Measurements from ENCODE around the gene LGALS8.
"Not testable (repeated sequence)": the region's sequence is repeated elsewhere in the genome, so short reads cannot be mapped to it uniquely, and the experiment has no call there.

LGALS8 gene

DNA sequence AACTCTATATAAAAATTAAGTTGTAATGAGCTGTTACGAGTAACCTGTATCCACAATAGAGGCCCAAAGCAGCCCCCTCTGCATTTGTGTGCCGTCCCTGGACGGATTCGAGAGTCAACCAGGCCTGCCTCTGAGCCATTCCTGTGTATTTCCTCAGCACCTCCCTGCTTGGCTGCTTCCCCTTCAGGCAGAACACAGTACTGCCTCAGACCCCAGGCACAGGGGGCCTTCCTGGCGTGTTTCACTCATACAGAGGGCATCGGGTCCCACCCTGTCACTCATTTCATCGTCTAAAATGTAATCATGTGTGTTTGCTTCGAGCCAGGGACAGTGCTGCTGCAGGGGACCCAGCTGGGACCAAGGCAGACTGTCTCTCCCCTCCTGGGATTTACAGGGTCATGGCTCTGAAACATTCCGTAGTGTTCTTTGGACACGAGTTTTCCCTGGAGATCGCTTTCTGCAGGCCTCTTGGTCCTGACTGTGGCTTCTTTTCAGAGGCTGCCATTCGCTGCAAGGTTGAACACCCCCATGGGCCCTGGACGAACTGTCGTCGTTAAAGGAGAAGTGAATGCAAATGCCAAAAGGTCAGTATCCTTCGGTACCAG lies 19.4 kb downstream of the LGALS8 start:
- no peak for DNase-seq

DNA sequence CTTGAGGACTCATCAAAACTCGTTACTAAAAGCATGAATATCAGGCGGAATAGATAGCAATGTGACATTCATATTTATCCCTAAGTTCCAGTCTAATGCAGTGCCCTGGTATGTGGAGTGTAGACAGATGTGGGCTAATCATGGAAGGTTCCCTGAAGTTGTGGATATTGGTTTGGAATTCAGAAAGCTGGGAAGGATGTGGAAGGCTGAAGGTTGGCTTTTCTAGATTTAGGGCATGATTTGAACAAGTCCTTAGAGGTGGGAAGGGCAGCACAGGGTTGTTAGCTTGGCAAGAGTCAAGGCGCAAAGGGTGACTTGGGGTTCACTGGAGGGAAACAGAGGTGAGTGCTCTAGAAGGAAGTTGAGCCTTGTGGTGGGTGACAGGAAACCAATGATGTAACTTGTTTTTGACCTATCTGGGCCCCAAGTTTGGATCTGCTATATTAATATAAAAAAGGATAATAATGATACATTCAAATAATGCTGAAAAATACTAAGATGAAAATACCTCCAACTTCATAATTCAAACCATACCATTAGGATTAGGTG lies 21.9 kb downstream of the LGALS8 start:
- DNase-seq = no peak

DNA sequence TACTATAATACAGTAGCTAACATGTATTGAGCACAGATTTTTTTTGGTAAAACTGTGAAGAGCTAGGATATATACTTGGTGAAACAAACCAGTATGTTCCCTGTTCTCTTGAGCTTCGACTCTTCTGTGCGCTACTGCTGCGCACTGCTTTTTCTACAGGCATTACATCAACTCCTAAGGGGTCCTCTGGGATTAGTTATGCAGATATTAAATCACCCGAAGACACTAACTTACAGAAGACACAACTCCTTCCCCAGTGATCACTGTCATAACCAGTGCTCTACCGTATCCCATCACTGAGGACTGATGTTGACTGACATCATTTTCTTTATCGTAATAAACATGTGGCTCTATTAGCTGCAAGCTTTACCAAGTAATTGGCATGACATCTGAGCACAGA lies 24.7 kb downstream of the LGALS8 start:
- DNase-seq = no peak

DNA sequence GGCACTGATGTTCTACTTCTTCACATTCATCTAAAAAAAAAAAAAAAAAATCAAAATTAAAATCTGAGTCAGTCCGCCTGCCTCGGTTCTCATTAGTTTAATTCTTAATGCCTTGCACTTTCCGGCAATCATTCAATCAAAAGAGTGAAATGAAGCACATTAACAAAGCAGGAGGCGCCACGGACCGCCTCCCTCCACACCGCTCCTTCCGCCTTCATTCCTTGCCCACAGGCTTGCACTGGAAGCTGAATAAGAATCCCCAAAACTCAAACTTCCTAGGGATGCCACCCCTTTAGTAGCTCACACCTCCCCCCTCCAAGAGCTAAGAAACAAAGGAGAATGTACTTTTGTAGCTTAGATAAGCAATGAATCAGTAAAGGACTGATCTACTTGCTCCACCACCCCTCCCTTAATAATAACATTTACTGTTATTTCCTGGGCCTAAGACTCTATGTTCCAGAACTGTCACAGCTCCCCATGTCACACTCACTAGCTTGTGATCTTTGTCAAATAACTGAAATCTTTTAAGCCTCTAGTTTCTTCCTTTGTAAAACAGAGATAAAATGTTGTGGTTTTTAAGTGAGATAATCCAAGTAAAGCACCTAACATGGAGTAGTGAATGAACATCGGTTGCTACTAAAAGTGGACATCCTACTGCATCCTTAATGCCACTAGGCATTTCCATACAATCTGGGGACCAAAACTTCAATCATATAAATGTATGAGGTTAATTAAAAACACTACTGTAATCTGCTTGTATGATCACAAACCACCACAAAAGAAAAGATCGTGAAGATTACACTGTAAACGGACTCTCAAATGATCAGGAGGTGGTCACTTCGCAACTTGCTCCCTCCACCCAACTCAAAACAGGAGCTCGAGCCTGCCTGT lies 27.4 kb downstream of the LGALS8 start:
- no peak for DNase-seq

DNA sequence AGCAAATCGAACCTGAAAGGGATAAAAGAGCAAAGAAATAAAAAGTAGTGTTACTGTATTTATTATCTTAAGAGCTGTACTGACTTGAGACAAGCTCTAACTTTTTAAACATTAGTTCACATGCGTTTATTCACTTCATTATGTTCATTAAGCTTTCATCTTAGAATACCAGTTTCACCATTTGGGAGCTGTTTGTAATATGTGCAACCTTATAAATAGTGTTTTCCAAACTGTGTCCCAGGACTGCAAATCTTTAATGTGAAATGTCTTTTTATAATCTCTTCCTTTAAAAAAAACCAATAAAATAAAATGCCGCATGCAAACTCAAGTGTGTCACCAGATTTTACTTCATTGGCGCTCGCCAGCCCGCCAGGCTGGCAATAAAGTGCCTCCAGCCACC lies 28.3 kb downstream of the LGALS8 start:
- DNase-seq = no peak

DNA sequence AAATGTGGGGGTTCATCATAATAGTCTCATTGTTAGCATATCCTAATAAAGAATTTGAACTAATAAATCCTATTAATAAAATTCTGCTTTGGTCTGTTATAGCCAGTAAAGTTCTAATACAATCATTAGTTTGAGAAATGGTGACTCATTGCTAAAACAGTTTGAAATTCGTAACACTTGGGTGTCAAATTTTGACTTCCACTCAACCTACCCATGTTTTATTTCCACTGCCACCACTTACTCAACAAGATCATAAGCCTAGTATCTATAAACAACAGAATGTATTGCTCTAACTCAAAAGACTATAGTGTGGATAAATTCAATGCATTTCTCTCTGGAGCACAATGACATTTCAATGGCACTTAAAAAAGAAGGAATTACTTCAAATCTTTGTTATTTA lies 29.1 kb downstream of the LGALS8 start:
- DNase-seq = no peak

DNA sequence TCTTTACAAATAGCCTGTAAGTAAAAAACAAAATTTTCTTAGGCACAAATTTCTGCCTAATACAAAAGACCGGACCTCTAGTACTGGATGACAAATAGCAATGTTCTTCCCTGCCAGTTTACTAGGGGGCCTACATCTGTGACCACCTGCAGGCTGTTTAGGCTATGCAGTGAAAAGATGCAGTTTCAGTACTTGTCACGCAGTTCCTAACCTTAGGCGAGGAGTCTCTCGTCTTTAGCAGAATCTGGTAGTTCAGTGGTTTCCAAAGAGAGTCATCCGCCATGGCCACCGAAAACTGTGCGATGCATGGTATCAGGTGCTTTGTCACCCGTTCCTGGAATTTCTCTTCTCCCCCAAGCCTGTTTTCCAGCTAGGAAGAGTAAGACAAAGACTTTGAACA lies 29.6 kb downstream of the LGALS8 start:
- no peak for DNase-seq

DNA sequence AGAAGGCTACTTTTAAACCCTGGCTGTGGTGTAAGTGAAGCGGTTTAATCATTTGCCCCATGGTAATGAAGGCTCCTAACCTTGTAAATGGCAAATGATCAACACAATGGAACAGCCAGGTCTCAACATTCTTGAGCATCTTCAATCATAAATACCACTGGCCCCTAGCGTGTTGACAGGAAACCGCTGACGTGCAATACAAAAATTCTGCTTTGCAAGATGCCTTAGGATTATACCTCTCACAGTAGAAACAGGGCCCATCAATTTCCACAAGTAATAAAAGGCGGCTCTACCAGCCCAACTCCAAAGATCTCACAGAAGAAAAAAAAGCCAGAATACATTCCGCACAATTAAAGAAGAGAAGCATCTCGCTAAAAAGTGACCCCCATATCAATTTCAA lies 32.8 kb downstream of the LGALS8 start:
- no peak for DNase-seq

DNA sequence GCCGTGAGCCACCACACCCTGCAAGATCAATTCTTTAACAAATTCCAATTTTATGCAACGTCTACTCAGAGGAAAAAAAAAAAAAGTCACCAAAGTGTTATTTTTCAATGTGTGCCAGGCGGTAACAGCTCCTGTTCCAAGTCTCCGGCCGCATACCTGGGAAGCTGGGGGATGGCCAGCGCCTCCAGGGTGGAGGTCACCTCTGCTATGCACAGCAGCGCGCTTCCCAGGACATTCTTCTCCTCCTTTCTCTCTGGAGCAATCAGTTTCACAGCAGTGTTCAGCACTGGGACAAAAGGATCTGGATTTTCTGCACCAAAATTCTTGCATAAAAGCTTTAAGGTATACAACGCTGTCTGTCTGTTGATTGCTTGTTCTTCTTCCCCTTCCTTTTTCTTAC lies 34.3 kb downstream of the LGALS8 start:
- no peak for DNase-seq

DNA sequence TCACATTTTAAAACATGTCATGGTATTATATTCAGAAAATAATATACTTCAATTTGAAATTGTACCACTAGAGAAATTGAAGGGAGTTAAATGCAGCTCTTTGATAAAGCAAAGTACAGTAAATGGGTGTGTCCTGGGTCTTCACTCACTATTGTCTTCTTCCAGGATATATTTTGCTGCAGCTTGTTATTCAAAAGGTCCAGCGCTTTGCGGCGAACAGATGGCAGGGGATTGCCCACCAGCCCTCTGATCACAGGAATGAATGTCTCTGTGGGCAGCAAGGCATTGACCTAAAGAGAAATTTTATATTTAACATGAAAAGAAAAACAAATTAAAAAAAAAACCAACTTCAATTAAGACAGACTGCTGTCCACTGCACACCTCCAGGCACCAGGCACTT lies 35.1 kb downstream of the LGALS8 start:
- DNase-seq = no peak

DNA sequence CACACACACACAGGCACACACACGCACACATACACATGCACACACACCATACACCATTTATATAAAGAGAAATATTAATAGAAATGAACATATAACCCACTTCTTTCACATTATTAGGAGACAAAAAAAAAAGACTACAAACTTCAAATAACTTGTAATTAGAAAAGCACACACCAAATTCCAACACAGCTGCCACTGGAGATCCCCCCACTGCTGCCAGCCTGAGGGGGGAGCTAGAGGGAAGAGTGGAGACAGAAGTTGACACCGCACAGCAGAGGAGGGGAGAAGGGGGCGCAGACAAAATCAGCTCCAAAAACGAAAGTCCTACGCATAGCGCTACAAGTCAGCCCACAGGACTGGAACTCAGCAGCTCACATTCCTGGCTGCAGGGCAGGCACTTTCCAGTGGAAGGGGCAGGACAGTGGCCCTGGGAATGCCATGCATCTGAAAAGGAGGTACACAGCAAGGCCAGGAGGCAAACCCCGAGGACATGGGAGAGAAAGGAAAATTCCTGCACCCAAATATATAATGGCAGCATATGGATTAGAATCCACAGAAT lies 36.5 kb downstream of the LGALS8 start:
- no peak for DNase-seq

DNA sequence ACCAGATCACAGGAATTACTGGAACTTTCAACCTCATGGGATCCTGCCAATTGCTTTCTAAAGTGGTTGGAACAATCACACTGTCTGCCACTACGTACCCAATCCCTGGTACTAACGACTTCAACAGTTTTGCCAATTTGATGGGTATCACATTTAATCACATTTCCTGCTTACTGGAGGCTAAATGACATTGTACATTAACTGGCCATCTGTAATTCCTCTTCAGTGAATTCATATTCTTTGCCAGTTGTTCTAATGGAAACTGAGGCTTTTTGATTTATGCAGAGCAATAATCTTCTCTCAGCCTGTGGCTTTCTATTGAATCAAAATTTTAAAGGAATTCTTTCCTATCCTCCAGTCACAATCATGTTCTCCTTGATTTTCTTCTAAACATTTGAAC lies 38.2 kb downstream of the LGALS8 start:
- DNase-seq = no peak

DNA sequence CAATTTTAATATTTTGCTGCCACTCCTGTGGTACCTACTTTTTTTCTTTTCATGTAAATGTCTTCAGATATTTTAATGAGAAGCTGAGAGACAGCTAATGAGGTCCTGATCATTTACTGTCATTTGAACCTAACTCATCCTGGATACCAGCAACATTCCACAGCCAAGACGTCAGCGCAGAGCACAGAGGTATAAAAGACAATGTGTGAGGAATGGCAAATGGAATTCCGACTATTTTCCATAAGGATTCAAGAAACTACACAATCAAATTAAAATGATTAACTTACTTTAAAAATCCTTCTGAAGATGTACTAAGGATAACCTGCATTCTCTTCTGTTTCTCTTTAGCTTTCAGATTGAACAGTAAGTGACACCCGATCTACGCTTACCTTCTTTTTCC lies 41.7 kb downstream of the LGALS8 start:
- DNase-seq = no peak

DNA sequence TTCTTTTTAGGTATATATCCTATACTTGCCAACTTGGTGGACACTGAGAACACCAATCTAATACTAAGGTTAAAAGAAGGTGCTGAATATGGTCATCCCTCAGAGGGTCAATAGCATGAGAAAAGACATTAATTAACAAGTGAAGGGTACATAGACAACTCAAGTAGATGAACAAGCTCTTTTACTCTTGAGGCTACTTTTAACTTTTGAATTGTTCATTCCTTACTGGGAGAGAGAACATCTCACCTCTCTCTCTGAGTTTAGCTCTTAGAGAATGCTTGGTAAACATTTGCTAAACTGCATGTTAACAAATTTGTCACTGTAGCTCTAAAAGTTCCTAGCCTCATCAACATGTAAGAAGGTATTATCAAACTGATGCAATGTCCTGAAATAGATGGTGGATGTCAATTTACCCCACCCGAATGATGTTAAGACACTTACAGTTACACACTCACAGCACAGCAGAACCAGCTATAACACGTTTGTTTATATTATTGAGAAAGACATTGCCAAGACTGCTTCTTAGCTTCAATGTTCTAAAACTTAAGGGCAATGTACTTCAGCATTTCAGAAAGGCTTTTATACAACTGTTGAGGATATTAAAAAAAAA lies 44.6 kb downstream of the LGALS8 start:
- no peak for DNase-seq

DNA sequence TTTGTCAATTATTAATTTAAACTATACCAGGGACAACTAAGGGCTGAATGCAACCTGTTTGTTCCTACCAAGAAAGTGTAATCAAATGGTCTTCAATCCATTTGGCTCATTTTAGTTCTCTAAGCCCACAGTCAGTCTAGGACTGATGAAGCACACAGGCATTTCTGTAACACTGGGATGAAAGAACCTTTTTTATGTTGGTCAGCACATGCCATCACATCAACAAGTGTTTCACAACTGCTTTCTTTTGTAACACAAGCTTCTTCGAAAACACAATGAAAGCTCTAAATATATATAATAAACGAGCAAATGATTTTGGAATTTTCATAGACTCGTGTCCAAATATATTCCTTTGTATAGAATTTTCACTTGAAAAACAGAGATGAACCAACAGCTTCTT lies 51.7 kb downstream of the LGALS8 start:
- DNase-seq = no peak

DNA sequence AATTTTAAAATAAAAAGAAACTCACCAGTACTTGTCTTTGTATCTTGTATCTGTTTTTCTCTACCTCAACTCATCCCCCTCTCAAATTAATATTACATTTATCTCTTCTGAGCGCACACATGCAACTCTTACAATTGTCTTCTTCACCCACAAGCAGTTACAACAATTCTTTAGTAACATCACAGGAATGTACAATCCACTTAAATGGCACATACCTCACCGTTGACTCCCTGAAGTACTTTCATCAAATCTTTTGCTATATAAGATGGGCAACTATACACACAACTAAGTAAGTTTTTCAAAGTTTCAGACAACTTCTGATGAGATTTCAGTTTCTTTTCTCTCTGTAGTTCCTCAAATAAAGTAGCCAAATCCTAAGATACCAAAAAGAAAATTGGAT lies 52.2 kb downstream of the LGALS8 start:
- DNase-seq = no peak

DNA sequence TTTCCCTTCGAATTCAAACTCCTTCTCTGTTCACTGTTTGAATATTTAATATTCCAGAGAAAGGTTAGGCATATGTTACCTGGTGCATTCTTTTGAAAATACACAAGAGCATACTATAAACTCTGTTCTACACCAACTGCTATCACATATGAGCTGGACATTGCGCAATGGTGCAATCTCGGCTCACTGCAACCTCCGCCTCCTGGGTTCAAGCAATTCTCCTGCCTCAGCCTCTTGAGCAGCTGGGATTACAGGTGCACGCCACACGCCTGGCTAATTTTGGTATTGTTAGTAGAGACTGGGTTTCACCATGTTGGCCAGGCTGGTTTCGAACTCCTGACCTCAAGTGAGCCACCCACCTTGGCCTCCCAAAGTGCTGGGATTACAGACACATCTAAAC lies 53.3 kb downstream of the LGALS8 start:
- not testable (repeated sequence) for DNase-seq

DNA sequence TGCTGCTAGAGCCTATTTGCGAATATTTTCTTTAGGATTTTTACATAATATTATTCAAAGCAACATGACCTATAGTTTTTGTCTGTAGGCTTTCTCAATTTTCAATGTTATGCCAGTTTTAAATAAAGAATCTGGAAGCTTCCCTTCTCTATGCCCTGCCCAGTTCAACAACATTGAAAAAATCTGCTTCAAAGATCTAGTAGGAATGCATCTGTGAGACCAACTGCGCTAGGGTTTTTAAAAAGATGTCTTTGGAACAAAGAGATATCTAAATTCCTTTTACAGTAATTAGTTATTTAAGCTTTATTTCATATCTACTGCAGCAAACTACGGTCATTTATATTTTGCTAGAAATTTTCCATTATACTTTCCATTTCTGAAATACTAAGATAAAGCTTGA lies 54.9 kb downstream of the LGALS8 start:
- DNase-seq = no peak

DNA sequence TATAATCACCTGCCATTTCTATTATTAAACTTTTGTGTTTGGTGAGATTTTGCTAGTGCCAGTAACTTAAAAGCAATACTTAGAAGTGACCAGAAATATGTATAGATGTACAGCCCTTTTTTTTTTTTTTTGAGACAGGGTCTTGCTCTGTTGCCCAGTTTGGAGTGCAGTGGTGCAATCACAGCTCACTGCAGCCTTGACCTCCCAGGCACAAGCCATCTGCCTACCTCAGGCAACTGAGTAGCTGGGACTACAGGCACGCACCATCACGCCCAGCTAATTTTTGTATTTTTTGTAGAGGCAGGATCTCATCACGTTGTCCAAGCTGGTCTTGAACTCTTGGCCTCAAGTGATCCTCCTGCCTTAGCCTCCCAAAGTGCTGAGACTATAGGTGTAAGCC lies 56.6 kb downstream of the LGALS8 start:
- not testable (repeated sequence) for DNase-seq

DNA sequence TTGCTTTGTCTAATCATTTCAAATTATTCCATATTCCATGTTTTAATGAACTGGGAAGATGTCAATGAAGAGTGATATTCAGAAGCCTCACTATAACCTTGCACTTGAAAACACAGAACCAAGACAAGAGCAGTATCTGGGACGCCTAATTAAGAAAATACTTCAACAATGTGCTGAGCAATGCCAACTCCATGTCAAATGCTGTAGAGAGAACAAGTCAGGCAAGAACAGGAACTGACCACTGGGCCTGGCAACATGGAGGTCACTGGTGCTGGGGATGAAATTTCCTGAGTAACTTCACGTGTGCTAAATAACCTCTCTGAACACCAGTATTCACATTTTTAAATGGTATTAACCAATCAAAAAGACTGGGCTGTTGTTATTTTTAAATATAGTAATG lies 57.7 kb downstream of the LGALS8 start:
- DNase-seq = no peak

DNA sequence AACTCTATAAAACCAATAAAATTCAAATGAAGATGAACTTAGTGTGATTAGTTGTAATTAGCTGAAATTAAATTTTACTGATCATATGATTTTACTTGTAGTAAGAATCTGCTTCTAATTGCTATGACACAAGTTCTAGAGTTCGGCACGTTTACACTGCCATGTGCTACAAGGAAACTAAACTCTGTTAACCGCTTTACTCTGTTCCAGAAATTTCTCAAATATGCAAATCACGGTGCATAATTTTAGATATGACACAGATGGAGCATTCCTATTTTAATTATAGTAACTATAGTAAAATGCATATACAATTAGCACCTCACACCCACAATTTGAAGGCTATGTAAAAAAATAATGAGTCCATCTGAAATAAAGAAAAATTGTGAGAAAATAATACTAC lies 65.7 kb downstream of the LGALS8 start:
- no peak for DNase-seq

DNA sequence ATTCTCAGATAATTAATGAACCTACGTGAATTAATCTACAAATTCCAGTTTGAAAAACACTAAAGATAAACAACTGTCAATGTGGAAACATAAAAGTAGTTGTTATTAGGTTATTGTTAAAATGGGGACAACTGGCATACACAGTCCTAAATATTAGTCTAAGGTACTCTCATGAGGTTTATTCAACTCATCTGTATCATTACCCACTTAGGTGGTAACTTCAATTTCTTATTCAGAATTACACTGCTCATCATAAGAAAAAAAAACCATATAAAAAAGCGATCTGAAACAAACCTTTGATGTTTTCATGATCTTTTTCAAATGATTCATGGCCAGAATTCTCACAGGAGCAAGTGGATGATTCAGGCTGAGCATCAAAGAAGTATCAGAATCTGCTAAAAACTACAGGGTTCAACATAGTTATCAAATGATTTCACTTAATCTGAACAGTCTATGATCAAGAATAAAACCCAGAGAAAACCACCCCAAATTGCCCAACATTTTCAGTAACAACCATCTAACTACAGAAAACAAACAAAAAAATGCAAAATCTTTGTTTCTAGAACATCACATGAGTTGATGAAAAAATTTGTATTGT lies 66.9 kb downstream of the LGALS8 start:
- DNase-seq = no peak

DNA sequence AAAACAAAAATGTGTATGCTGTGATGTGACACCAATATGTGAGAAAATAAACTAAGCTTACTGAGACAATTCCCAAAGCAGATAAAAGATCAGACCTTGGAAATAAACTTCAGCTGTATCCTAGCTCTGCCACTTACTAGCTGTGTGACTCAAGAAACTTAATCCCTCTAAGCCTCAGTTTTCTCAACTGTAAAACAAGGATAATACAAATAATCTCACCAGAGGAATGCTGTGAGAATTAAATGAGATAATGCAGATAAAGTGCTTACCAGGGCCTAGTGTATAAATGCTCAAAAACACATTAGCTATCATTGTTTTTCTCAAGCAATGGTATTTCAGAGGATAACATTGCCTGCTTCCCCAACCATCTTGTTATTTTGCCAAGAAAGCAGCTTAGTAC lies 78.4 kb downstream of the LGALS8 start:
- DNase-seq = no peak
